Germinal center (tissue), 1 donor: Measurements from ENCODE around the gene ATP1A1.

Experiments used
- DNase-seq: peaks from one replicate; pipeline ENCODE4 v3.0.0; 2012; ENCODE audit warnings: mixed read lengths, low spot score

The ATP1A1 gene

GRCh38 chr1:116415200-116415698, 42.2 kb downstream of the ATP1A1 start:
- DNase-seq, result no peak

- no peak for DNase-seq
These were observed 42.9 kb downstream of the ATP1A1 start for GRCh38 chr1:116415699-116416533.

- no peak for DNase-seq
These were observed 43.9 kb downstream of the ATP1A1 start for GRCh38 chr1:116416854-116417513.

- no peak for DNase-seq
These were observed 44.6 kb downstream of the ATP1A1 start for GRCh38 chr1:116417678-116418077.

GRCh38 chr1:116418091-116418830, 45.2 kb downstream of the ATP1A1 start:
- DNase-seq, result peak; percentile 77

- DNase-seq, result no peak
These were observed 47.6 kb downstream of the ATP1A1 start for GRCh38 chr1:116420417-116421200.

GRCh38 chr1:116424438-116424837, 51.4 kb downstream of the ATP1A1 start:
- DNase-seq, result no peak

GRCh38 chr1:116424863-116425262, 51.8 kb downstream of the ATP1A1 start:
- no peak for DNase-seq

GRCh38 chr1:116425987-116426386, 52.9 kb downstream of the ATP1A1 start:
- no peak for DNase-seq

- DNase-seq, result no peak
These were observed 53.4 kb downstream of the ATP1A1 start for GRCh38 chr1:116426401-116426800.

GRCh38 chr1:116428576-116428975, 55.5 kb downstream of the ATP1A1 start:
- DNase-seq, result no peak

- no peak for DNase-seq
These were observed 56.9 kb downstream of the ATP1A1 start for GRCh38 chr1:116429821-116430374.

GRCh38 chr1:116431870-116432500, 58.9 kb downstream of the ATP1A1 start:
- no peak for DNase-seq

GRCh38 chr1:116432655-116433265, 59.7 kb downstream of the ATP1A1 start:
- DNase-seq, result no peak

- DNase-seq, result no peak
These were observed 60.5 kb downstream of the ATP1A1 start for GRCh38 chr1:116433275-116434257.

- no peak for DNase-seq
These were observed 61.8 kb downstream of the ATP1A1 start for GRCh38 chr1:116434849-116435248.

GRCh38 chr1:116435806-116436610, 63.0 kb downstream of the ATP1A1 start:
- DNase-seq, result no peak

- DNase-seq, result no peak
These were observed 63.5 kb downstream of the ATP1A1 start for GRCh38 chr1:116436611-116436970.
